K562 (cell line): ENCODE results near the gene TCHP. TPM values are rescaled to one million over a fixed set of nuclear protein-coding genes. Genes with fewer than 3 reads are reported as not detected.

Experiments used
- ATAC-seq: fragments of 200-7000 bp; cut with Tn5 transposase; 3 replicates; pipeline ENCODE4 v1.9.1; 2020; ENCODE audit warnings: moderate library complexity
- BruUV-seq: library from RNA; stranded (reverse); fragments of 400-500 nt; replicated peaks from 2 replicates; lab custom pipeline; 2021; lab: Mats Ljungman, UMichigan
- CTCF ChIA-PET: fragments of 300-600 bp; formaldehyde crosslinking; extraction: SDS; loops from one replicate; lab custom pipeline; 2021; ENCODE audit warnings: low intra/inter-chr PET ratio; lab: Yijun Ruan, JAX
- POLR2A ChIA-PET: fragments of 300-600, 350-650 bp; sonication (Branson Sonifier 250); formaldehyde crosslinking; extraction: SDS; loops from one replicate; lab custom pipeline; 2021; ENCODE audit warnings: antibody characterized with exemption, inconsistent platforms; lab: Yijun Ruan, JAX
- DNase-seq, 4 experiments: peaks; one replicate each; pipeline versions ENCODE4 v3.0.0 to v3.0.0-alpha.2; 2011 to 2018; ENCODE audit warnings: low spot score in 3 of 4, mixed read lengths in 3 of 4; ENCODE audit errors: extremely low read depth in 1 of 4
- FAIRE-seq: peaks from 2 replicates; lab custom pipeline; 2011; peaks lifted over from hg19 to GRCh38; lab: Jason Lieb, UNC
- H2AFZ ChIP-seq: 2 replicates; pipeline ENCODE4 v1.6.0; 2011; ENCODE audit warnings: low read depth, low read length, control low read depth, inconsistent platforms
- H3K27ac ChIP-seq: fragments of 200-600 bp; 3 replicates; pipeline ENCODE4 v1.8.0; 2011; ENCODE audit warnings: low read depth, mild to moderate bottlenecking, control low read depth, inconsistent platforms, low read length, moderate library complexity, mixed read lengths; ENCODE audit errors: extremely low read depth
- H3K27me3 ChIP-seq, 2 experiments: fragments of 300-600 bp in 1 of 2; 2 replicates in 1 of 2; 3 replicates in 1 of 2; pipeline versions ENCODE4 v1.6.0 to v1.8.0; 2011; ENCODE audit warnings: inconsistent platforms in 2 of 2, low read length in 2 of 2, mild to moderate bottlenecking in 1 of 2, mixed read lengths in 1 of 2, moderate library complexity in 1 of 2; ENCODE audit not compliant: control insufficient read depth in 2 of 2, insufficient read depth in 2 of 2
- H3K36me3 ChIP-seq: fragments of 300-600 bp; 3 replicates; pipeline ENCODE4 v1.8.0; 2011; ENCODE audit warnings: mild to moderate bottlenecking, low read length, inconsistent platforms; ENCODE audit not compliant: control insufficient read depth, insufficient read depth
- H3K4me1 ChIP-seq, 2 experiments: fragments of 200-600 bp in 1 of 2; replicated peaks in 1 of 2; 2 replicates in 1 of 2; 3 replicates in 1 of 2; pipeline versions ENCODE4 v1.5.1 to v1.8.0; 2011; ENCODE audit warnings: inconsistent platforms in 2 of 2, low read length in 2 of 2, mild to moderate bottlenecking in 1 of 2, mixed read lengths in 1 of 2, moderate library complexity in 1 of 2; ENCODE audit not compliant: control insufficient read depth in 2 of 2, insufficient read depth in 2 of 2
- H3K4me2 ChIP-seq: 2 replicates; pipeline ENCODE4 v1.6.1; 2011; ENCODE audit warnings: low read length, control low read depth, inconsistent platforms, mixed read lengths; ENCODE audit not compliant: insufficient read depth
- H3K4me3 ChIP-seq: fragments of 200-600 bp; sonication (generic), shearing (Covaris generic); 2 replicates; pipeline ENCODE4 v1.5.1; 2016; ENCODE audit warnings: control low read depth, inconsistent platforms
- H3K79me2 ChIP-seq: fragments of 200-600 bp; 3 replicates; pipeline ENCODE4 v1.8.0; 2011; ENCODE audit warnings: low read length, inconsistent platforms; ENCODE audit not compliant: control insufficient read depth, insufficient read depth
- H3K9ac ChIP-seq, 2 experiments: 2 replicates each; pipeline versions ENCODE4 v1.6.0 to v1.6.1; 2011; ENCODE audit warnings: low read depth in 2 of 2, low read length in 2 of 2, control low read depth in 1 of 2, inconsistent platforms in 1 of 2, mild to moderate bottlenecking in 1 of 2, mixed read lengths in 1 of 2; ENCODE audit not compliant: insufficient read depth in 1 of 2
- H3K9me1 ChIP-seq: one replicate; pipeline ENCODE4 v1.6.0; 2011; ENCODE audit warnings: inconsistent platforms, mild to moderate bottlenecking, low read length, moderate library complexity; ENCODE audit not compliant: control insufficient read depth, insufficient read depth
- H3K9me3 ChIP-seq: replicated peaks from 2 replicates; pipeline ENCODE4 v1.5.1; 2011; ENCODE audit warnings: low read depth, low read length, inconsistent platforms; ENCODE audit not compliant: control insufficient read depth, insufficient read depth
- H4K20me1 ChIP-seq: replicated peaks from 2 replicates; pipeline ENCODE4 v1.6.1; 2011; ENCODE audit warnings: low read length, inconsistent platforms, mixed read lengths; ENCODE audit not compliant: control insufficient read depth, insufficient read depth
- ARHGAP35 ChIP-seq: fragments of 450-650 bp; IDR thresholded peaks from 2 replicates; pipeline ENCODE4 v1.6.1; 2018; ENCODE audit not compliant: partially characterized antibody
- CCNT2 ChIP-seq: IDR thresholded peaks from 2 replicates; pipeline ENCODE4 v1.6.1; 2011; ENCODE audit warnings: borderline replicate concordance, low read depth, mild to moderate bottlenecking, moderate library complexity, mixed read lengths, low read length; ENCODE audit not compliant: insufficient read length; ENCODE audit errors: extremely low read depth
- MTA1 ChIP-seq: fragments of 450-650 bp; IDR thresholded peaks from 2 replicates; pipeline ENCODE4 v1.6.1; 2017; ENCODE audit warnings: borderline replicate concordance
- NFIC ChIP-seq: fragments of 450-650 bp; IDR thresholded peaks from 2 replicates; pipeline ENCODE4 v1.6.1; 2017; ENCODE audit warnings: mild to moderate bottlenecking, inconsistent platforms
- ZNF134 ChIP-seq: fragments of 250-450 bp; sonication (Bioruptor Pico); conservative IDR thresholded peaks from 2 replicates; pipeline ENCODE4 v1.4.0; 2020
- ZNF512 ChIP-seq: IDR thresholded peaks from 2 replicates; pipeline ENCODE4 v1.6.1; 2016; ENCODE audit warnings: missing genetic modification characterization, missing compliant biosample characterization
- WGBS: fragments of 100-300 bp; shearing (Covaris generic); methylation state at CpG from one replicate; pipeline ENCODE4 v1.1.6; 2016; ENCODE audit warnings: low coverage, mixed read lengths; ENCODE audit not compliant: insufficient coverage; ENCODE audit errors: missing lambda C conversion rate; 5-methylcytosine and 5-hydroxymethylcytosine counted together
- in situ Hi-C: fragments of 300-500 bp; cut with MboI; formaldehyde crosslinking; loops from 4 replicates; pipeline ENCODE4 v1.15.0; 2018; ENCODE audit warnings: inconsistent platforms, mixed read lengths
- intact Hi-C: fragments of 100-400 bp; cut with micrococcal nuclease; formaldehyde crosslinking; loops from 2 replicates; pipeline ENCODE4 v1.14.2; 2022
- polyA plus RNA-seq, 8 experiments: library from polyadenylated mRNA; depleted of rRNA in 4 of 8; stranded (reverse) in 5 of 8; unstranded in 3 of 8; fragments of >200 nt; fragmentation: Nextera tagmentation in 2 of 8; fragmentation: Illumina TruSeq in 1 of 8; extraction: Ambion mirVana in 2 of 8; extraction: Trizol in 1 of 8; gene quantifications; 2 replicates each; pipeline versions ENCODE4 v1.2.1 to v1.2.3, GENCODE V29; 2011 to 2014; ENCODE audit warnings: inconsistent platforms in 1 of 8, missing spikeins in 1 of 8
- total RNA-seq, 7 experiments: library from RNA; depleted of rRNA in 6 of 7; stranded (reverse); fragments of >200 nt in 6 of 7; fragmentation: Illumina TruSeq in 2 of 7; extraction: Trizol in 2 of 7; gene quantifications; 2 replicates each; pipeline versions ENCODE4 v1.2.1 to v1.2.3, GENCODE V29; 2011 to 2021; ENCODE audit warnings: low replicate concordance in 1 of 7

Gene TCHP
- total and polyA plus RNA-seq, 9 of the 15 experiments (the other 6 are each of a cell fraction or from before 2014, with no cell fraction given), result 3.4 to 30.4 (median 19.7) TPM

GRCh38 chr12:109875572-109876131, 24.4 kb upstream of the TCHP start:
- H3K9me3 ChIP-seq, result no peaks in the 10 kb centered on the region
- in situ Hi-C loops, result no loop called here
- TF ChIP-seq ZNF134 (CRISPR knock-in tag), result no peak
- peak; percentile 38 for TF ChIP-seq NFIC
- BruUV-seq, result no TSS peak
- 12% methylated on average over 6 of the region's 6 CpGs for WGBS
- no peak overlapping the region for H3K4me2 ChIP-seq
- H2AFZ ChIP-seq, result no peak overlapping the region
- no peak overlapping the region for H3K27ac ChIP-seq
- intact Hi-C loops, result loop anchor here (5.0 kb wide), 1 partner anchor 68 kb away; no protein-coding TSS in a partner anchor
- no peaks in the 10 kb centered on the region; the same call in 1 of the 2 replicates for H4K20me1 ChIP-seq
- ATAC-seq (no peak), DNase-seq (no peak), FAIRE-seq (no peak)
- peaks cover 5 to 16% of the 10 kb centered on the region in 2 experiments; a peak in 4 of 5 replicates for H3K4me1 ChIP-seq
- no peaks in the 10 kb centered on the region for H3K79me2 ChIP-seq
- CTCF ChIA-PET, result no interaction called here
- H3K9ac ChIP-seq, result no peak overlapping the region
- no peaks in the 10 kb centered on the region for H3K9me1 ChIP-seq
- H3K27me3 ChIP-seq, result peaks cover 23 to 44% of the 10 kb centered on the region in 2 experiments; a peak in 4 of 5 replicates
- H3K36me3 ChIP-seq, result no peaks in the 10 kb centered on the region
- H3K4me3 ChIP-seq, result no peak overlapping the region
- POLR2A ChIA-PET, result interaction anchor here (1.5 kb wide), 1 partner anchor 28 kb away, joined by 3 read pairs; no protein-coding TSS in a partner anchor

- no peak for FAIRE-seq
- DNase-seq, result no peak
- ChIA-PET CTCF (no interaction called here), POLR2A (interaction anchor here (1.4 to 1.5 kb wide), 2 partner anchors 22 to 29 kb away, joined by 3 to 4 read pairs; no protein-coding TSS in a partner anchor)
- no TSS peak for BruUV-seq
- no peaks in the 10 kb centered on the region for H3K79me2 ChIP-seq
- ATAC-seq, result no peak
- no peak overlapping the region for H3K27ac ChIP-seq
- TF ChIP-seq ZNF512 (tag), result peak; percentile 93
- peak; percentile 31; the same call in 1 of the 2 replicates for TF ChIP-seq MTA1
- TF ChIP-seq ARHGAP35, result peak; percentile 38
- no peak for TF ChIP-seq CCNT2
- H3K4me3 ChIP-seq, result no peak overlapping the region
- H3K9me1 ChIP-seq, result no peaks in the 10 kb centered on the region
- H3K4me1 ChIP-seq, result peaks cover 5 to 18% of the 10 kb centered on the region in 2 experiments; a peak in 4 of 5 replicates
- intact Hi-C loops (loop anchor here (5.0 kb wide), 1 partner anchor 69 kb away; no protein-coding TSS in a partner anchor), in situ Hi-C loops (no loop called here)
- H4K20me1 ChIP-seq, result no peaks in the 10 kb centered on the region; the same call in 1 of the 2 replicates
- peaks cover 25 to 44% of the 10 kb centered on the region in 2 experiments for H3K27me3 ChIP-seq
- no peak overlapping the region for H3K4me2 ChIP-seq
- H3K9me3 ChIP-seq, result no peaks in the 10 kb centered on the region
- no peaks in the 10 kb centered on the region for H3K36me3 ChIP-seq
- no peak overlapping the region for H3K9ac ChIP-seq
- H2AFZ ChIP-seq, result no peak overlapping the region
Observed at GRCh38 chr12:109876406-109876805, 23.7 kb upstream of the TCHP start.
